ENCODE measurements around the gene POPDC3. TPM values are rescaled to one million over a fixed set of nuclear protein-coding genes. Genes with fewer than 3 reads are reported as not detected.

The POPDC3 gene
- total RNA-seq, 1 experiment from 2014 or later = 7.9 TPM

DNA sequence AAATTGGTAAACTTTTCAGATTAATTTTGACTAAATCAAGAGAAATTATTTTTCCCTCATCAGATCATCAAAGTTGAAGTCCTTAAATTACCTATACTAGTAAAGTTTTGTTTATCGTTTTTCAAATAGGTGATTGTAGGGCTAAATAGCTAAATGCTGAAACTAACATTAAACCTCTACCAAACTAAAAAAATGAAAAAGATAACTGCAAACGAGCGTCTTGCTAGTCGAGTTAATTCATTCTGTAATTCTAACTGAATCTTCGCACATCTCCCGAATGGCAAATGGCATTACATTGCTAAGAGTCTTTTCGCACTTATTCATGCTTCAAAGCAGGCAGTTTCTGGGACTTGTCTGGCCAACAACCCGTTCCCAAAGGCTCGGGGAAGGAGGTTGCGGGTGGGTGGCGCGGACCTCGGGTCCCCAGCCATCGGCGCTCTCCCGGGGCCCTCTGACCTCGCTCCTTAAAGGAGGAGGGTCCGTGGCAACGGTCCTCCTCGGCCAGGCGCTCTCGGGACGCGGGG is 43.8 kb downstream of the POPDC3 start:
- peak overlapping the region; percentile 68 for H3K4me3 Mint-ChIP-seq (ENCODE audit: unreplicated experiment)
- no TSS peak for BruUV-seq (replicated peaks)
- no peak overlapping the region for H3K27ac Mint-ChIP-seq (ENCODE audit: low read depth, unreplicated experiment)
- TF ChIP-seq, protein P1, sequence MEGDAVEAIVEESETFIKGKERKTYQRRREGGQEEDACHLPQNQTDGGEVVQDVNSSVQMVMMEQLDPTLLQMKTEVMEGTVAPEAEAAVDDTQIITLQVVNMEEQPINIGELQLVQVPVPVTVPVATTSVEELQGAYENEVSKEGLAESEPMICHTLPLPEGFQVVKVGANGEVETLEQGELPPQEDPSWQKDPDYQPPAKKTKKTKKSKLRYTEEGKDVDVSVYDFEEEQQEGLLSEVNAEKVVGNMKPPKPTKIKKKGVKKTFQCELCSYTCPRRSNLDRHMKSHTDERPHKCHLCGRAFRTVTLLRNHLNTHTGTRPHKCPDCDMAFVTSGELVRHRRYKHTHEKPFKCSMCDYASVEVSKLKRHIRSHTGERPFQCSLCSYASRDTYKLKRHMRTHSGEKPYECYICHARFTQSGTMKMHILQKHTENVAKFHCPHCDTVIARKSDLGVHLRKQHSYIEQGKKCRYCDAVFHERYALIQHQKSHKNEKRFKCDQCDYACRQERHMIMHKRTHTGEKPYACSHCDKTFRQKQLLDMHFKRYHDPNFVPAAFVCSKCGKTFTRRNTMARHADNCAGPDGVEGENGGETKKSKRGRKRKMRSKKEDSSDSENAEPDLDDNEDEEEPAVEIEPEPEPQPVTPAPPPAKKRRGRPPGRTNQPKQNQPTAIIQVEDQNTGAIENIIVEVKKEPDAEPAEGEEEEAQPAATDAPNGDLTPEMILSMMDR (IDR thresholded peaks at IDR 0.05; ENCODE audit: unreplicated experiment) = no peak
- no peaks in the 10 kb centered on the region for H3K9me3 Mint-ChIP-seq (ENCODE audit: unreplicated experiment)
- intact Hi-C loops (cut with micrococcal nuclease) = loop anchor here (1.0 to 5.0 kb wide), 3 partner anchors 41 to 267 kb away; partner anchors contain the start of gene PREP
- DNase-seq (ENCODE audit: unreplicated experiment) = peak; percentile 12
- ChIA-PET POLR2A (interaction anchor here (0.7 to 1.0 kb wide), 2 partner anchors 10 to 28 kb away, joined by 3 to 4 read pairs; no protein-coding TSS in a partner anchor), CTCF (interaction anchor here (1.5 kb wide), 1 partner anchor 48 kb away, joined by 7 read pairs; no protein-coding TSS in a partner anchor)
- no peaks in the 10 kb centered on the region for H3K4me1 Mint-ChIP-seq (ENCODE audit: insufficient read depth, unreplicated experiment)
- H3K27me3 Mint-ChIP-seq (ENCODE audit: insufficient read depth, unreplicated experiment) = no peaks in the 10 kb centered on the region
- no peaks in the 10 kb centered on the region for H3K36me3 Mint-ChIP-seq (ENCODE audit: insufficient read depth, unreplicated experiment)

DNA sequence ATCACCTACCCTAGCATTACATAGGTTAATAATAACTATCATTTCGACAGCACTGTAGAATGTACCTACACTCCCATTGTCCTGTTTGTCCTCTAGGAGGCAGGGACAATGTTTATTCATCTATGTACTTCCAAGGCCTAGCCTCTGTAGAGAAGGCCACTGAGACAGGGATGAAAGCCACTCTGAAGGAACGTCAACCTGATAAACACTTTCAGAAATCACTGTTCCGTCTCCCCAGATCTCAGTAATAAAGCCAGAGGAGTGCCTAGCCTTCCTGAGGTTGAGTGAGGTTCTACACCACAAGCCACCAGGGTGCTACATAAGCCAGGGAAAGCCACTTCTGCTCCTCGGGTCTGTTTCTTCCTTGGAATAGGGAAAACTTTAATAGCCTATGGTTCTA is 44.8 kb downstream of the POPDC3 start:
- Mint-ChIP-seq H3K27me3 (ENCODE audit: insufficient read depth, unreplicated experiment) (no peaks in the 10 kb centered on the region), H3K27ac (ENCODE audit: low read depth, unreplicated experiment) (no peak overlapping the region), H3K4me3 (ENCODE audit: unreplicated experiment) (peak overlapping the region; percentile 68), H3K9me3 (ENCODE audit: unreplicated experiment) (no peaks in the 10 kb centered on the region), H3K4me1 (ENCODE audit: insufficient read depth, unreplicated experiment) (no peaks in the 10 kb centered on the region), H3K36me3 (ENCODE audit: insufficient read depth, unreplicated experiment) (no peaks in the 10 kb centered on the region)
- no TSS peak for BruUV-seq (replicated peaks)
- POLR2A ChIA-PET = no interaction called here
- TF ChIP-seq, protein P1 (IDR thresholded peaks at IDR 0.05; ENCODE audit: unreplicated experiment) = peak; percentile 8
- intact Hi-C loops (cut with micrococcal nuclease) = loop anchor here (1.0 to 5.0 kb wide), 3 partner anchors 42 to 268 kb away; partner anchors contain the start of gene PREP
- CTCF ChIA-PET = no interaction called here
- DNase-seq (ENCODE audit: unreplicated experiment) = peak; percentile 21

DNA sequence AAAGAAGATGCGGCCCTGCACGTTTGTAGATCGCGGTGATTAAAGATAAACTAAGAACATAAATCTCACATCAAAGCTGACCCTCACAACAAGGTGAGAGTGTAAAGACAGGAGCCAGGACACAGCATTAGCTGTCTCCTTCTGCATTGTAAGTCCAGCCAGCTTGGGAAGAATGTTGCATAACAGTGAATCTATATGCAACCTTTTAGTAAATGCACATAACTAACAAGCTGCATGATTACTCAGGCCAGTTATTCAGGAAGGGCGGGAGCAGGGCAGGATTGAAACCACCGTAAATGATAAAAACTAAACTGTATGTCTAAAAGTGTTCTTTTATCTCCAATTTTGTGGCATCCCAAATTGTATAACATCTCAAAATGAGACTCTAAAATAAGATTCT is 57.1 kb downstream of the POPDC3 start:
- H3K9me3 Mint-ChIP-seq (ENCODE audit: unreplicated experiment) = no peaks in the 10 kb centered on the region
- no peaks in the 10 kb centered on the region for H3K27me3 Mint-ChIP-seq (ENCODE audit: insufficient read depth, unreplicated experiment)
- no TSS peak for BruUV-seq (replicated peaks)
- TF ChIP-seq, protein P1 (IDR thresholded peaks at IDR 0.05; ENCODE audit: unreplicated experiment) = no peak
- H3K4me3 Mint-ChIP-seq (ENCODE audit: unreplicated experiment) = no peak overlapping the region
- DNase-seq (ENCODE audit: unreplicated experiment) = no peak
- H3K36me3 Mint-ChIP-seq (ENCODE audit: insufficient read depth, unreplicated experiment) = no peaks in the 10 kb centered on the region
- intact Hi-C loops (cut with micrococcal nuclease) = no loop called here
- no peak overlapping the region for H3K27ac Mint-ChIP-seq (ENCODE audit: low read depth, unreplicated experiment)
- H3K4me1 Mint-ChIP-seq (ENCODE audit: insufficient read depth, unreplicated experiment) = no peaks in the 10 kb centered on the region
- ChIA-PET POLR2A (interaction anchor here (0.7 kb wide), 1 partner anchor 31 kb away, joined by 3 read pairs; no protein-coding TSS in a partner anchor), CTCF (no interaction called here)

DNA sequence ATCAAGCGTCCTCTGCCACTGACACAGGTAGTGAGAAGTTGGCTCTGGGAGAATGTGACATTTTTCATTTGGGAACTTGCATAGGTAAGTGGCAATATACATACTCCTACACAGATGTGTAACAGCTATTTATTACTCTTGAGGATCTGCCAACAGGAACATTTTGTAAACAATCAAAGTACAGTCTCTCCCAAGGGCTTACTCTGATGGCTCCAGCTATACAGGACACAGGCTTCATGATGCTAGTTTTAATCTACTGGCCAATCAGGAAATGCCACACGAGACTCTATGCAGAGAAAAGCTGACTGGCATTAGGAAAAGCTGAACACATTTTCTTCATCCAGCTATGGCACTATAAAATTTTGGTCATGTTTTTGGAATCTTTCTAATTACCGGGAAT is 57.8 kb downstream of the POPDC3 start:
- H3K27ac Mint-ChIP-seq (ENCODE audit: low read depth, unreplicated experiment) = no peak overlapping the region
- POLR2A ChIA-PET = interaction anchor here (0.7 to 1.3 kb wide), 2 partner anchors 31 to 33 kb away, joined by 3 to 4 read pairs; no protein-coding TSS in a partner anchor
- H3K27me3 Mint-ChIP-seq (ENCODE audit: insufficient read depth, unreplicated experiment) = no peaks in the 10 kb centered on the region
- no peaks in the 10 kb centered on the region for H3K9me3 Mint-ChIP-seq (ENCODE audit: unreplicated experiment)
- H3K4me1 Mint-ChIP-seq (ENCODE audit: insufficient read depth, unreplicated experiment) = no peaks in the 10 kb centered on the region
- TF ChIP-seq, protein P1 (IDR thresholded peaks at IDR 0.05; ENCODE audit: unreplicated experiment) = no peak
- no TSS peak for BruUV-seq (replicated peaks)
- DNase-seq (ENCODE audit: unreplicated experiment) = peak; percentile 6
- intact Hi-C loops (cut with micrococcal nuclease) = no loop called here
- CTCF ChIA-PET = interaction anchor here (1.1 kb wide), 1 partner anchor 34 kb away, joined by 3 read pairs; no protein-coding TSS in a partner anchor
- no peaks in the 10 kb centered on the region for H3K36me3 Mint-ChIP-seq (ENCODE audit: insufficient read depth, unreplicated experiment)
- no peak overlapping the region for H3K4me3 Mint-ChIP-seq (ENCODE audit: unreplicated experiment)
